ENCODE results near the gene AMER2. TPM values are rescaled to one million over a fixed set of nuclear protein-coding genes. Genes with fewer than 3 reads are reported as not detected.

Gene AMER2
- total and polyA plus RNA-seq, 12 donors, result 0.03 to 0.70 (median 0.29) TPM; not detected in 6

- no peaks in the 10 kb centered on the region for H3K27me3 ChIP-seq
- TF ChIP-seq CTCF (IDR thresholded peaks at IDR 0.05) (no peak), POLR2A (IDR thresholded peaks at IDR 0.05) (no peak)
- no peak overlapping the region for H3K27ac ChIP-seq
- no peak overlapping the region for H3K4me3 ChIP-seq
- no peak for DNase-seq
- no peaks in the 10 kb centered on the region for H3K36me3 ChIP-seq (replicated peaks in 1 of 2)
- WGBS, 4 donors, result 53 to 65% (median 58%) methylated on average over 5 of the region's 5 CpGs
- intact Hi-C loops (cut with DNase I), result no loop called here
- no peaks in the 10 kb centered on the region for H3K4me1 ChIP-seq (replicated peaks in 1 of 2)
- no peaks in the 10 kb centered on the region for H3K9me3 ChIP-seq (replicated peaks in 1 of 3)
Measured at GRCh38 chr13:25151626-25152195, 20.4 kb downstream of the AMER2 start.

- no peak overlapping the region for H3K27ac ChIP-seq
- 76 to 88% (median 81%) methylated on average over 5 of the region's 5 CpGs for WGBS, 4 donors
- H3K27me3 ChIP-seq, result no peaks in the 10 kb centered on the region
- no peak overlapping the region for H3K4me3 ChIP-seq
- no peaks in the 10 kb centered on the region for H3K36me3 ChIP-seq (replicated peaks in 1 of 2)
- no peak for DNase-seq
- intact Hi-C loops (cut with DNase I), result no loop called here
- H3K9me3 ChIP-seq (replicated peaks in 1 of 3), result no peaks in the 10 kb centered on the region
- H3K4me1 ChIP-seq (replicated peaks in 1 of 2), result no peaks in the 10 kb centered on the region
- no peak for TF ChIP-seq POLR2A (IDR thresholded peaks at IDR 0.05)
- TF ChIP-seq CTCF (IDR thresholded peaks at IDR 0.05), result no peak
Measured at GRCh38 chr13:25149711-25150110, 22.4 kb downstream of the AMER2 start.

- no peak for DNase-seq
- no peaks in the 10 kb centered on the region for H3K9me3 ChIP-seq (replicated peaks in 1 of 3)
- no peaks in the 10 kb centered on the region for H3K4me1 ChIP-seq (replicated peaks in 1 of 2)
- no peak overlapping the region for H3K4me3 ChIP-seq
- intact Hi-C loops (cut with DNase I), result no loop called here
- no peaks in the 10 kb centered on the region for H3K27me3 ChIP-seq
- WGBS, 4 donors, result 88 to 95% (median 93%) methylated on average over 5 of the region's 5 CpGs
- TF ChIP-seq POLR2A (IDR thresholded peaks at IDR 0.05) (no peak), CTCF (IDR thresholded peaks at IDR 0.05) (no peak)
- no peaks in the 10 kb centered on the region for H3K36me3 ChIP-seq (replicated peaks in 1 of 2)
- no peak overlapping the region for H3K27ac ChIP-seq
Measured at GRCh38 chr13:25148402-25148771, 23.7 kb downstream of the AMER2 start.

GRCh38 chr13:25147638-25148401, 24.3 kb downstream of the AMER2 start:
- H3K27me3 ChIP-seq, result no peaks in the 10 kb centered on the region
- WGBS, 4 donors, result 72 to 82% (median 75%) methylated on average over 4 of the region's 4 CpGs
- intact Hi-C loops (cut with DNase I), result no loop called here
- H3K27ac ChIP-seq, result no peak overlapping the region
- no peak for DNase-seq
- H3K4me3 ChIP-seq, result no peak overlapping the region
- no peaks in the 10 kb centered on the region for H3K9me3 ChIP-seq (replicated peaks in 1 of 3)
- no peaks in the 10 kb centered on the region for H3K4me1 ChIP-seq (replicated peaks in 1 of 2)
- TF ChIP-seq CTCF (IDR thresholded peaks at IDR 0.05) (no peak), POLR2A (IDR thresholded peaks at IDR 0.05) (no peak)
- no peaks in the 10 kb centered on the region for H3K36me3 ChIP-seq (replicated peaks in 1 of 2)
